Right cardiac atrium (tissue), 5 donors: Measurements from ENCODE around the gene TRIM65. TPM values are rescaled to one million over a fixed set of nuclear protein-coding genes. Genes with fewer than 3 reads are reported as not detected.

Source experiments
- ATAC-seq, 2 donors: fragments of 200-7000 bp; cut with Tn5 transposase; one replicate each; pipeline versions ENCODE4 v1.8.0 to v1.9.1; 2020; ENCODE audit warnings: moderate library complexity in 2 of 2, mild to moderate bottlenecking in 1 of 2
- DNase-seq, 3 donors: peaks; one replicate each; pipeline ENCODE4 v3.0.0-alpha.2; 2020
- H3K27ac ChIP-seq: one replicate; pipeline ENCODE4 v1.5.1; 2013; ENCODE audit warnings: mild to moderate bottlenecking, low read length, control low read depth, moderate library complexity
- H3K27me3 ChIP-seq: one replicate; pipeline ENCODE4 v1.6.1; 2013; ENCODE audit not compliant: control insufficient read depth, insufficient read depth
- H3K4me1 ChIP-seq: one replicate; pipeline ENCODE4 v1.6.1; 2013; ENCODE audit warnings: low read length; ENCODE audit not compliant: control insufficient read depth, insufficient read depth
- H3K4me3 ChIP-seq: one replicate; pipeline ENCODE4 v1.5.1; 2013; ENCODE audit warnings: low read length, control low read depth
- H3K9me3 ChIP-seq: one replicate; pipeline ENCODE4 v1.6.1; 2013; ENCODE audit warnings: low read length; ENCODE audit not compliant: control insufficient read depth
- WGBS: extraction: QIAGEN DNeasy Blood & Tissue Kit; methylation state at CpG from one replicate; pipeline ENCODE4 v1.1.7; 2013; 5-methylcytosine and 5-hydroxymethylcytosine counted together
- intact Hi-C, 4 donors: fragments of 100-400 bp; cut with DNase I; formaldehyde crosslinking; loops; one replicate each; pipeline versions ENCODE4 v1.11.0 to v1.14.0; 2022 to 2023
- long read RNA-seq, 4 donors: library from polyadenylated mRNA; unstranded; transcript quantifications; one replicate each; pipeline ENCODE4 v2.0.0, GENCODE V29; 2020 to 2021
- polyA plus RNA-seq: library from polyadenylated mRNA; stranded (reverse); fragments of 200-250 nt; gene quantifications from one replicate; pipeline ENCODE4 v1.2.3, GENCODE V29; 2013
- total RNA-seq, 4 donors: library from RNA; stranded (reverse); fragmentation: NEBNext Ultra II Directional; extraction: Animal tissue kit (Norgen Biotek cat#: 25700); gene quantifications; one replicate each; pipeline ENCODE4 v1.2.1, GENCODE V29; 2021
- donor health status: healthy with polysubstance abuse.
- donor health status: DM: no; HTN: yes; CAD: no.
- donor health status: DM: no; HTN: no; CAD: no.
- donor health status: DM: no; HTN: yes; CAD: no; lungs with severe emphysema.
- donor health status: DM: yes; HTN: yes; CAD: no.

Gene TRIM65, protein sequence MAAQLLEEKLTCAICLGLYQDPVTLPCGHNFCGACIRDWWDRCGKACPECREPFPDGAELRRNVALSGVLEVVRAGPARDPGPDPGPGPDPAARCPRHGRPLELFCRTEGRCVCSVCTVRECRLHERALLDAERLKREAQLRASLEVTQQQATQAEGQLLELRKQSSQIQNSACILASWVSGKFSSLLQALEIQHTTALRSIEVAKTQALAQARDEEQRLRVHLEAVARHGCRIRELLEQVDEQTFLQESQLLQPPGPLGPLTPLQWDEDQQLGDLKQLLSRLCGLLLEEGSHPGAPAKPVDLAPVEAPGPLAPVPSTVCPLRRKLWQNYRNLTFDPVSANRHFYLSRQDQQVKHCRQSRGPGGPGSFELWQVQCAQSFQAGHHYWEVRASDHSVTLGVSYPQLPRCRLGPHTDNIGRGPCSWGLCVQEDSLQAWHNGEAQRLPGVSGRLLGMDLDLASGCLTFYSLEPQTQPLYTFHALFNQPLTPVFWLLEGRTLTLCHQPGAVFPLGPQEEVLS
- 10 to 100 TPM in 1 of 4 donors, 1 to 10 TPM in 3; 5.7 to 10.7 (median 7.7) TPM for total RNA-seq
- polyA plus RNA-seq: 7.9 TPM
- long read RNA-seq, donor 1, transcript TRIM65-204 (5 exons, 865 nt): major isoform, 6 of 21 reads
- long read RNA-seq, donor 1, partial matches to known transcripts: 1 of 21 reads
- long read RNA-seq, donor 1, other reads (novel, unspliced or antisense): 10 of 21 reads
- long read RNA-seq, donor 2, partial matches to known transcripts: 1 of 4 reads
- long read RNA-seq, donor 2, other reads (novel, unspliced or antisense): 1 of 4 reads
- long read RNA-seq, donor 3, partial matches to known transcripts: 0 of 7 reads
- long read RNA-seq, donor 3, other reads (novel, unspliced or antisense): 5 of 7 reads
- long read RNA-seq, donor 4, partial matches to known transcripts: 0 of 7 reads
- long read RNA-seq, donor 4, other reads (novel, unspliced or antisense): 2 of 7 reads

DNA sequence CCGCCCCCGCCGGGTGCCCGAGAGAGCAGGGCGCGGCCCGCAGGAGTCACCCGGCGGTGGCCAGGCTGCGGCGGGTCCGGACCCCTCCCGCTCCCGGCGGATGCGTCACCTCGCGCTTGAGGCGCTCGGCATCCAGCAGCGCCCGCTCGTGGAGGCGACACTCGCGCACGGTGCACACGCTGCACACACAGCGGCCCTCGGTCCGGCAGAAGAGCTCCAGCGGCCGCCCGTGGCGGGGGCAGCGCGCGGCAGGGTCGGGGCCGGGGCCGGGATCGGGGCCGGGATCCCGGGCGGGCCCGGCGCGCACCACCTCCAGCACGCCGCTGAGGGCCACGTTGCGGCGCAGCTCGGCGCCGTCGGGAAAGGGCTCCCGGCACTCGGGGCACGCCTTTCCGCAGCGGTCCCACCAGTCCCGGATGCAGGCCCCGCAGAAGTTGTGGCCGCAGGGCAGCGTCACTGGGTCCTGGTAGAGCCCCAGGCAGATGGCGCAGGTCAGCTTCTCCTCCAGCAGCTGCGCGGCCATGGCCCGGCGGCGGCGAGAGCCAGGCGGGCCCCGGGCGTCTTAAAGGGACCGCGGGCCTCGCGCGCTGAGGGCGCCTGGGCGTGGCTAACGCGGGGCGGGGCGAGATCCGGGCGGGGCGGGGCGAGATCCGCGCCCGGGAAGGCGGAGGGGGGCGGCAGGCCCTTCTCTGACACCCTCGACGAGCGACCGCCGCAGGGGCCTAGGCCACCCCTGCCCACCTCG lies at the start of gene TRIM65:
TSS of gene TRIM65 (minus strand) at position 537 of the 745 bp plus-strand sequence. CDS start at position 523, 14 bp downstream.
- peak; percentile 91 to 96 (median 95) for DNase-seq
- WGBS: under 1% methylated on average over 102 of the region's 102 CpGs
- Histone ChIP-seq H3K4me1 (no peaks in the 10 kb centered on the region), H3K4me3 (peak within 1 kb of the TSS; percentile 60), H3K9me3 (no peaks in the 10 kb centered on the region), H3K27ac (peak within 1 kb of the TSS; percentile 90), H3K27me3 (no peaks in the 10 kb centered on the region)
- intact Hi-C loops: loop anchor here in 2 of 4 donors (10.0 kb wide), 2 partner anchors 112 to 132 kb away; partner anchors contain the start of genes GALK1 (in 1 of the 2) and UNK (in 1 of the 2)
- peak; percentile 80 to 87 for ATAC-seq

DNA sequence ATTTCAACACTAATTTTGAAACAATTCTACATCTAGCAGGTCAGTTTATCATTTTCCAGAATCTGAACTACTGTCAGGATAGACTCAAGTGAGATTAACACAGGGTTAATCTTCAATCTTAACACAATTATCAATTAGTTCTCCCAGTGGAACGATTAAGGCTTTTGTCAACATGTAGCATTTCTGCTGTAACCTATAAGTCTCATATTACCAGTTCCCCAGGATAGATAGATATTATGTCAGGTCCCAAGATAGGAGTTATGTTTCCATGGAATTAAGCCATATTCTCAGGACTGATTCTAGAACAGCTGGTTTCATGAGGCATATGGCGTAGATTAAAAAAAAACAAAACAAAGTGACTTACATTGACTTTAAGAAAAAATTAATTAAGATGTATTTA lies 48.5 kb upstream of the TRIM65 start:
- Histone ChIP-seq H3K27ac (no peak overlapping the region), H3K27me3 (no peaks in the 10 kb centered on the region), H3K4me1 (no peaks in the 10 kb centered on the region), H3K9me3 (no peaks in the 10 kb centered on the region), H3K4me3 (no peak overlapping the region)
- intact Hi-C loops: loop anchor here in 1 of 4 donors (10.0 kb wide), 1 partner anchor 50 kb away; no protein-coding TSS in a partner anchor
- ATAC-seq (no peak), DNase-seq (no peak)
- 57% methylated on average over 2 of the region's 2 CpGs for WGBS

DNA sequence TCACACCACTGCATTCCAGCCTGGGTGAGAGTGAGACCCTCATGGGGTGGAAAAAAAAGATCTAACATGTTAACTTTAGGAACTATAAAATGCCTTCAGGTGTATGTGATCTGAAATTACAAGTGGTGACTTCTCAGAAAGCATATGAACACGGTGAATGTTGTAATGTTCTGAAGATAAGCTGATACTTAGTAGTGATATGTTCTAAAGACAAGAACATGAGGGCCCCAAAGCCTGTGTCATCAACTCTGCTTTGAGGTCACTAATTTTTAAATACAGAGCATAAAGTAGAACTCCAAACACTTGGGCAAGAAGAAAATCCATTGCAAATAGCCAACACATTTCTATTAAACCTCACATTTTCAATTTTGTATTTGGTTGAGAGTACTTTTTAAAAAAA lies 46.7 kb upstream of the TRIM65 start:
- H3K9me3 ChIP-seq: no peaks in the 10 kb centered on the region
- no peaks in the 10 kb centered on the region for H3K4me1 ChIP-seq
- H3K4me3 ChIP-seq: no peak overlapping the region
- intact Hi-C loops: loop anchor here in 1 of 4 donors (10.0 kb wide), 1 partner anchor 51 kb away; no protein-coding TSS in a partner anchor
- H3K27me3 ChIP-seq: no peaks in the 10 kb centered on the region
- no peak for ATAC-seq
- WGBS: 73% methylated on average over 1 of the region's 1 CpG
- DNase-seq: no peak
- no peak overlapping the region for H3K27ac ChIP-seq

DNA sequence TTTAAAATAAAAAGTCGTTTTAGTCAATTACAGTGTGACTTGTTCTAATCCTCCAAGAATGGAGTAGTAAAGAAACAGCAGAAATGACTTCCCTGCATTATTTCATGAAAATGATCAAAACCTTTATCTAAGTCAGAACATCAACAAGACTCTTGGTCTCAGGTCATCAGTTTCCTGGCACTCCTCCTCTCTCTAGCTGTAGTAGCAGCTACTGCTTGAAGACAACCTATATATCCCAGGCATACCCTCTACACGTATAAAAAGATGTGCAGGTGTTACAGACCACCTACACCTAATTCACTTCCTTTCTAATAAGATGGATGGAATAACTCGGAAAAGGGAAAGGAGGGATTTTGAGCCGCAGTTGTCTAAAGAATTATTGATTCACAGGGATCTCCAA lies 45.7 kb upstream of the TRIM65 start:
- no peaks in the 10 kb centered on the region for H3K4me1 ChIP-seq
- ATAC-seq: no peak
- intact Hi-C loops: loop anchor here in 1 of 4 donors (10.0 kb wide), 1 partner anchor 52 kb away; no protein-coding TSS in a partner anchor
- H3K4me3 ChIP-seq: no peak overlapping the region
- H3K27me3 ChIP-seq: no peaks in the 10 kb centered on the region
- no peaks in the 10 kb centered on the region for H3K9me3 ChIP-seq
- 87% methylated on average over 4 of the region's 4 CpGs for WGBS
- H3K27ac ChIP-seq: no peak overlapping the region
- no peak for DNase-seq

DNA sequence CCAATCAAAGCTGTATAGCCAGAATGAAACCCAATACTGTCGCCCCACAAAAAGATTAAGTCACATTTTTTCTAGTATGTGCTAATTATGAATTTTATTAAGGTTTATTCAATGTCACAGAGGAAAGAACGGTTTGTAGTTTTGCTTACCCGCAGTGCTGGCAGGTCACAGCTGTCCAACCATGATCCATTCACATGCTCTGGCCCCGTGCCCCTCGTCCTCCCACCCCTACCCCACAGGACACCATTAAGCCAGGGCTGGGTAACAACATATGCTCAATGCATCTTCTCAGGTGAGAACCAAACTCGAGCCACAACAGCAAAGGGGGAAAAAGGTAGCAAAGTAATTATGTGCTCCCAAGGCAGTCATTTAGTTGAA lies 44.7 kb upstream of the TRIM65 start:
- 38% methylated on average over 6 of the region's 6 CpGs for WGBS
- Histone ChIP-seq H3K27me3 (no peaks in the 10 kb centered on the region), H3K9me3 (no peaks in the 10 kb centered on the region), H3K4me3 (no peak overlapping the region), H3K27ac (no peak overlapping the region), H3K4me1 (no peaks in the 10 kb centered on the region)
- DNase-seq: peak in 1 of 3 donors; percentile 66
- peak in 1 of 2 donors; percentile 11 for ATAC-seq
- intact Hi-C loops: loop anchor here in 1 of 4 donors (10.0 kb wide), 1 partner anchor 53 kb away; no protein-coding TSS in a partner anchor

DNA sequence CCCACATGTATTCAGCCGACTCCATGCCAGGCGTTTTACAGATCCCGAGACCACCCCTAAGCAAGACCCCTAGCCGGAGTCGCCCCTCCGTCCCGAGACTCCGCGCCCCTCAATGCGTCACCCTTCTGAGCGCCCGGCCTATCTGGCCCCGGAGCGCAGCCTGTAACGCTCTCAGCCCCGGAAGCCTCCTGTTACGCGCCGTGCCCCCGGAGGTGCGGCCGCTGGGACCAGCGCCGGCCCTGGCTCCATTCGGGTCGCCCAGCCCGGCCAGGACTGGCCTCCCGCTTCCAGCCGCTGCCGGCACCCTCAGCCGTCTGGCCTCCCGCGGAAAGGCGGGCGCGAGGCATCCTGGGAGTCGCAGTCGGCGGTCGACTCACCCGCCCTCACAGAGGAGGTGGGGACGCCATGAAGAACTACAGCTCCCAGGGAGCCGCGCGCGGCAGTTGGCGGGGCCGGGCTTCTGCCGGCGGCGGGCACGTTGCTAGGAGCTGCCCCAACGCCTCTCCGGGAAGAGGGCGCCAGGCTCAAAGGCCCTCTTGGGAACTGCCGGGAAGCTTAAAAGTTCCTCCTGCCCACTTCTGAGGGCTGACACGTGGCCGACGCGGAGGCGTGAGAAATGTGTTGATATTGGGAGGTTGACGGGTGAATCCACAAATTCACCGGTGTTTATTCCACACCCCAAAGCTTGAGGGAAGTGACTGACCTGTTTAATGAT lies 44.1 kb upstream of the TRIM65 start, which contains the start of gene FBF1:
TSS of gene FBF1 (minus strand) at position 316 of the 715 bp plus-strand sequence. CDS start 2,893 bp downstream, outside the sequence.
- no peaks in the 10 kb centered on the region for H3K9me3 ChIP-seq
- peak; percentile 99 for ATAC-seq
- intact Hi-C loops: loop anchor here in 1 of 4 donors (10.0 kb wide), 1 partner anchor 54 kb away; no protein-coding TSS in a partner anchor
- DNase-seq: peak; percentile 96 to 98 (median 98)
- H3K4me1 ChIP-seq: no peaks in the 10 kb centered on the region
- H3K27ac ChIP-seq: peak within 1 kb of the TSS; percentile 23
- peak within 1 kb of the TSS; percentile 64 for H3K4me3 ChIP-seq
- no peaks in the 10 kb centered on the region for H3K27me3 ChIP-seq
- WGBS: under 1% methylated on average over 63 of the region's 63 CpGs

DNA sequence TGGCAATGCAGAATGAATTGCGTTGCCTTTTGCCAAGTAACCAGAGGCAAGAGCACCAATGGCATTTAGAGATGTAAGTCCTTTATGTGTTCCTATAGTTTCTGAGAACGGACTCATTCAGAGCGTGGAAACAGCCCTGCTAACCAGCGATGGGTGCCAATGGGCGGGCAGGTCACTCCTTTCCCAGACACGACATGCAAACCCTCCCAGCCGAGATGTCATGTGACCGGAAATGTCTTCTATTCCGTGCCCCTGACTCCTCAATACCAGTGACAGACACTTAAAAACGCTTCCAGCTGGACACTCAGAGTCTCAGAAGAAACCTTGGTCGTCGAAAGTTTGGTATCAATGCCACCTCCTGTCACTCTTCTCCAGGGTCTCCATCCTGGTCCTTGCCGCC lies 40.9 kb upstream of the TRIM65 start:
- ATAC-seq (no peak), DNase-seq (no peak)
- no peaks in the 10 kb centered on the region for H3K4me1 ChIP-seq
- H3K4me3 ChIP-seq: no peak overlapping the region
- no peaks in the 10 kb centered on the region for H3K27me3 ChIP-seq
- no peaks in the 10 kb centered on the region for H3K9me3 ChIP-seq
- 79% methylated on average over 13 of the region's 13 CpGs for WGBS
- intact Hi-C loops: no loop called here
- no peak overlapping the region for H3K27ac ChIP-seq

DNA sequence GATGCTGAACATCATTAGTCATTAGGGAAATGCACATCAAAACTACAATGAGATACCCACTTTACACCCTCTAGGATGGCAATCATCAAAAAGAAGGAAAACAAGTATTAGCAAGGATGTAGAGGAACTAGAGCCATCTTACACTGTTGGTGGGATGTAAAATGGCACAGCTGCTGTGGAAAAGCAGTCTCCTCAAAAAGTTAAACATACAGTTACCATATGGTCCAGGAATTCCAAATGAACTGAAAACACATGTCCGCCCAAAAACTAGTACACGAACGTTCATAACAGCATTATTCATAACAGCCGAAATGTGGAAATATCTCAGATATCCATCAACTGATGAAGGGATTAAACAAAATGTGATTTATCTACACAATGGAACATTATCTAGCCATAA lies 37.1 kb upstream of the TRIM65 start:
- DNase-seq: no peak

DNA sequence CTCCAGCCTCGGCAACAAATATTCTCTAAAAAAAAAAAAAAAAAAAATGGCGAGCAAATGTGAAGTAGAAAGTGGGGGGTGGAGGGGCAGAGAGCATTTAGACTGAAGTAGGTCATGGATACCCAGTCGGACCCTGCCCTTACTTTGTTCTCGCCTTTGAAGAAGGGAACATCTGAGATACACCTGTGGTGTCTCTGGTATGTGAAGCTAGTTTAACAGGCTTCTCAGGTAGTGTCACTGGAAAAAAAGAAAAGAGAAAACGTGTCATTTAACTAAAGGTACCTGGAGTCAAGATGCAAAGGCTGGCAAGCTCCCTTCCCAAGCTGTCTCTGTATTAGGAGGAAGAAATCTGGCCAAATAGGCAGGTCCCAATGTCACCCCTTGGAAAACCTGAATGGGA lies 36.1 kb upstream of the TRIM65 start:
- no peak for ATAC-seq
- H3K4me3 ChIP-seq: no peak overlapping the region
- 92% methylated on average over 5 of the region's 5 CpGs for WGBS
- H3K9me3 ChIP-seq: no peaks in the 10 kb centered on the region
- intact Hi-C loops: no loop called here
- no peak overlapping the region for H3K27ac ChIP-seq
- no peaks in the 10 kb centered on the region for H3K27me3 ChIP-seq
- DNase-seq: no peak
- no peaks in the 10 kb centered on the region for H3K4me1 ChIP-seq

More for the DNA sequence above, 37.1 kb upstream of the TRIM65 start:
- Histone ChIP-seq H3K27me3 (no peaks in the 10 kb centered on the region), H3K27ac (no peak overlapping the region), H3K4me3 (no peak overlapping the region), H3K4me1 (no peaks in the 10 kb centered on the region), H3K9me3 (no peaks in the 10 kb centered on the region)
- intact Hi-C loops: no loop called here
- no peak for ATAC-seq
- whole genome bisulfite sequencing: 80% methylated on average over 4 of the region's 4 CpGs

DNA sequence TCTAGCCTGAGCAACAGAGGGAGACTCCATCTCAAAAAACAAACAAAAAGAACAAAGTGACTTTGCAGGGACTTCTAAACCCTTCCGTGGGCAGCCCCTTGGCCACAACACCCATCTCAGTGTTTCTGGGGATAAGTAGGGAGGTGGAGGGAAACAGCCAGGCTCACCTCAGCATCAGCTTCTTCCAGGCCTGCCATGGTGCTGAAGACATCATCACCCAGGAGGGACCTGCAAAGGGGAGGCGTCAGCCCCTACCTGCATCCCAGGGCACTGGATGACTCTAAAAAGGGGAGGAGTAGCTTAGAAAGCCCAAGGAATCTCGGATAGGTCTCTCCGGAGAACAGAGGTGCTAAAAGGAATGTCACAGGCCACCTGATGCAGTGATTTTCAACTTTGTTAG lies 34.3 kb upstream of the TRIM65 start:
- WGBS: 94% methylated on average over 4 of the region's 4 CpGs
- no peak for ATAC-seq
- intact Hi-C loops: no loop called here

More for the DNA sequence above, 34.3 kb upstream of the TRIM65 start:
- H3K27me3 ChIP-seq: no peaks in the 10 kb centered on the region
- H3K4me1 ChIP-seq: no peaks in the 10 kb centered on the region
- no peak overlapping the region for H3K4me3 ChIP-seq
- no peak overlapping the region for H3K27ac ChIP-seq
- DNase-seq: no peak
- no peaks in the 10 kb centered on the region for H3K9me3 ChIP-seq
